CD4-positive, alpha-beta T cell treated with Interleukin-21 for 1 hour (primary cell): ENCODE measurements around the gene FAM89B.

Experiments
- DNase-seq: peaks from one replicate; pipeline ENCODE4 v3.0.0-alpha.2; 2020

The FAM89B gene

GRCh38 chr11:65591939-65592857 lies 19.9 kb downstream of the FAM89B start:
- no peak for DNase-seq

- DNase-seq, result no peak
These were observed 20.6 kb downstream of the FAM89B start for GRCh38 chr11:65592858-65593517.

- peak; percentile 54 for DNase-seq
These were observed 21.4 kb downstream of the FAM89B start for GRCh38 chr11:65593518-65594414.

DNA sequence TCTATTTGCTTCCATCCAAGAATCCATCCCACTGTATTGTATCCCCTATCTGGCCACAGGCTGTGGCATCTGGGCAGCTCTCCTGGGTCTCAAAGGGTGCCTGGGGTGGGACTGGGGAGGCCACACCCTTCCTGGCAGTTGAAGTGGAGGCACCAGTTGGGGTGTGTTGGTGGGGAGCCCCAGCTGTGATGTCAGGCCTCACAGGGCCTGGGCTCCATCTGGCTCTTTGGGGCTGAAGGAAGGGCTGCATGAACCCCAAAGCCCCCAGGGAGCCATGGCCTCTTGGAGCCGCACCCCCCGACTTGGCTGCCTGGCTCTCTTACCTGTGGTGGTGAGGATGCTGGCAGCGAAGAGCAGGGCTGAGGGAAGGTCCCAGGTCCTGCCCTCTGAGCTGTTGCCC lies 22.8 kb downstream of the FAM89B start:
- DNase-seq, result no peak

GRCh38 chr11:65595543-65596281 lies 23.4 kb downstream of the FAM89B start, which contains the start of gene KCNK7:
Gene KCNK7 (minus strand): TSS chr11:65595800. CDS start chr11:65595772, 28 bp downstream.
- DNase-seq, result no peak

GRCh38 chr11:65596520-65596919 lies 24.2 kb downstream of the FAM89B start:
- DNase-seq, result no peak

DNA sequence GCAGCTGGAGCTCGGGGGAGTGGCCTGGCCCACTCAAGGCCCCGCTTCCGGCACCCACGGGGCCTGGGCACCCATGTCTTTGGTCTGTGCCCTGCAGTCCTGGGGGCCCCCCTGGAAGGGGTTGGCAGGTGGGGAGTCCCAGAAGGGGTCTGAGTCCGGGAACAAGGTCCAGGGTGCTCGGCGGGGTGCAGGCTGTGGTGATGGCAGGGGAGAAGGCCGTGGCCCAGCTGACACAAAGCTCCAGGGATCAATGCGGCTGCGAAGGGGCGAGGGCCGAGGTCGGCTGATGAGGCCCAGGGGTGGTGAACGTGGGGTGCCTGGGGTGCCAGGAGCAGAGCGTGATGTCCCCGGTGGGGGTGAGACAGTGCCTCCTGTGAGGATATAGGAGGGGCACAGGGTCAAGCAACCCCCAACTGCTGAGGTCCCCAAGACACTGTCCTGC lies 25.9 kb downstream of the FAM89B start:
- no peak for DNase-seq

- no peak for DNase-seq
These were observed 27.0 kb downstream of the FAM89B start for GRCh38 chr11:65599216-65599954.

DNA sequence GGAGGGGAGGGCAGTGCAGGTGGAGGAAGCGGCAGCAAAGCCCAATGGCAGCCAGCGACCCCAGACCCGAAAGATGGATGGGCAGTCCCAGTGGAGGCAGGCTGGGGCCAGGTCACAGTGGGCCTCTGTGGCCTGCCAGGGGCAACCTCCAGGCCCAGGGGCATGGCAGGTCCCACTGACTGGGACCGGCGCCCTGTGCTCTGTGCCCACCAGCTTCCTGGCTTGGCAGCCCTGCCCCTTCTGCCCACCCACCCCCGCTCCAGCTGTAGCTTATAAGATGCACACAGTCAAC lies 27.6 kb downstream of the FAM89B start:
- DNase-seq, result no peak

- DNase-seq, result no peak
These were observed 31.9 kb downstream of the FAM89B start for GRCh38 chr11:65604258-65604657.

GRCh38 chr11:65606876-65607613 lies 34.7 kb downstream of the FAM89B start:
- no peak for DNase-seq

GRCh38 chr11:65607614-65608426 lies 35.5 kb downstream of the FAM89B start:
- DNase-seq, result no peak

DNA sequence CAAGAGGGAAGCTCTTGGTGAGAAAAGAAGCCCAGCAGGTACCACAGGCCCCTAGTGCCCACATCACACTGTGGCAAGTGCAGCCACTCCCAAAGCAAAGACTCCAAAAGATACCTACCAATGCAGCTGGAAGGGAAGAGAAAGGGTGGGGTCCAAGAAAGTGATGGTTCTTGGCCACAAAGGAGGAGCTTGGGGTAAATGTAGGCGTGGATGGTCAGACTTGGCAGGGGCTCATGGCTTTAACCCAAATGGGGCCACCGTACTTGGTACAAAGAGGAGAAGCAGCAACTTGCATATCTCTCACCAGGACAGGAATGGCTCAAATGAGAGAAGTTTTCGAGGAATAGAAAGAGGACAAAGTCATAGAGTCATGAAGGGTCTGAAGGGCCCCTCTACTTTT lies 36.9 kb downstream of the FAM89B start:
- no peak for DNase-seq

- no peak for DNase-seq
These were observed 37.3 kb downstream of the FAM89B start for GRCh38 chr11:65609665-65610064.

DNA sequence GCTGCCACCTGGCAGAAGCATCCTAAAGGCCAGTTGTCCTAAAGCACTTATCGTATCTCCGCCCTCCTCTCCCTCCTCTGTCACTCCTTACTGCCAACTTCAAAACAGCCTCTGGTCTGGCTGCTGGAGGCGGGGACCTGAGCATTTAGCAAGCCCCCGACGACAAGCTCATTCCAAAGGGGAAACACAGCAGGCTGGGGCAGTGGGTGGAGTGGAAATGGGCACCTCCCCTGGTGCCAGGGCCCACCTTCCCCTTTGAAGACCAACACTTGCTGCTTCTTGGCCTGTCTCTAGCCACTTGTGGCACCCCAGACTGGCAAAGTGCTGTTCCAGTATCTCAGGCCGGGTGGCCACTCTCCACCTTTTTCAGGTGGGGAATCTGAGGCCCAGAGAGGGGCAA lies 38.1 kb downstream of the FAM89B start:
- no peak for DNase-seq

- no peak for DNase-seq
These were observed 38.9 kb downstream of the FAM89B start for GRCh38 chr11:65611028-65611757.

GRCh38 chr11:65611758-65612603 lies 39.6 kb downstream of the FAM89B start:
- DNase-seq, result no peak

GRCh38 chr11:65612691-65613090 lies 40.4 kb downstream of the FAM89B start:
- DNase-seq, result no peak
